GM10847 (cell line): ENCODE results near the gene CCKAR.

Experiments
- POLR2A ChIP-seq: IDR thresholded peaks from 2 replicates; pipeline ENCODE4 v1.6.1; 2011; ENCODE audit not compliant: insufficient read length; ENCODE audit errors: extremely low read depth

Gene CCKAR

DNA sequence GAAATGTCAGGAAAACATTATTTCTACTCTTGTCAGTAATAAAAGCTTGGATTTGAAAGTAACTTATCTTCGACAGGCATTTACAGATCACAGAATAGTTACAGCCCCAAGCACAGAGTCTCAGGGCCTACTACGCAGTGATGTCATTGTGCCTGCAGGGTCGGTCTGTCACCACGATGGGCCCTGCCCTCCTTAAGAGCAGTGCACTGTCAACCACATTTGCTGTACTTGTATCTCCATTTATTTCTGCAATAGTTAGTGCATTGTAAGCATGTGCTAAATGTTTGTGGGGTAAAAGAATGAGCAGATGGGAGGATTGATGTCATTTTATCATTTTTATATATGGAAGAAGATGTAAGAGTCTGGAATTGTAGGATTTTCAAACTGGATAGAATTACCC, 13.6 kb upstream of the CCKAR start:
- TF ChIP-seq POLR2A = no peak

- TF ChIP-seq POLR2A = no peak
Measured at GRCh38 chr4:26503427-26503826, 13.1 kb upstream of the CCKAR start.

GRCh38 chr4:26496207-26496783, 6.0 kb upstream of the CCKAR start:
- no peak for TF ChIP-seq POLR2A

DNA sequence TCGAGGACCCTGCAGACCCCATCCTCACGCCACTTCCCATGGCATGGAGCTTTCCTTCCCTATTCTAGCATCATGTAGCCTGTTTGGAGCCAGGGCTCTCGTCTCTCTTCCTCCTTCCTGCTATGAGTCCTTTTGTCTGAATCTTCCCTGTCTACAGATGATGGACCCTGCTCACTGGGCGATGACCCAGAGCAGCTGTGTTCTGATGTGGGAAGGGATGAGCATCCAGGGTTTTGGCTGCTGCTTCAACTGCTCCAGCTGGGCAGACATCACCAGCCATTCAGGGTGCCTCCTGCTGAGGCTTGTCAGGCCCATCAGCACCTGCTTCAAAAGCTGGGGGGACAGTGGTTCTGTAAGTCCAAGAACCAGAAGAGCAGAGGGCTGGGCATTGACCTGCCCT, 3.2 kb upstream of the CCKAR start:
- no peak for TF ChIP-seq POLR2A

DNA sequence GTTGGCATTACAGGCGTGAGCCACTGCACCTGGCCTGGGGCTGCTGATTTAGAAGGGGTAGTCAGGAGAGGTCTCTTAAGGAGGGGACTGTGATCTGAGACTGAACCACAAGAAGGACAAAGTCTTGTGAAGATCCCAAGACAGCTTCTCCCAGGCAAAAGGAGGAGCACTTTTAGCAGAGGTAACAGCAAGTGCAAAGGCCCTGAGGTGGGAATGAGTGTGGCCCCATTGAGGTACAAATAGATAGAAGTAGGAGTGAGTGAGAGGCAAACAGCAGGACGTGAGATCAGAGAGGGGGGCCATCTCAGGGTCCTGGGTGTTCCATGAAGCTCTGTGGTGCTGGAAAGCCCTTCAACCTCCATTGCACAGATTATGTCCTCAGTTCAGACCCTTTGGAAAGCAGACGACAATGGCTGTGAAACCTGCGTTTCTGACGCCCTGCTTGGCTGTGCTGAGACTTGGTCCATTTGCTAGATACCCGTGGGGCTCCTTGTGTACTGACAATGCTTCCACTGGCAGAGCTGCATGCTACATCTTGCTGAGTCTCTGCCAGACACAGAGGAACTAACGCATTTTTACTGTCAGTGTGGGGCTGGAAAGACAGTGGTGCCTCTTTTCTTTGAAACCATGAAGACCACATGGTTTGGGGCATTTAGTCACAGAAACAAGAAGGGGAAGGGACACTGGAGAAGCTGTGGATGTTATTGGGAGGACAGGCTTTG, 1.3 kb upstream of the CCKAR start:
- no peak for TF ChIP-seq POLR2A

DNA sequence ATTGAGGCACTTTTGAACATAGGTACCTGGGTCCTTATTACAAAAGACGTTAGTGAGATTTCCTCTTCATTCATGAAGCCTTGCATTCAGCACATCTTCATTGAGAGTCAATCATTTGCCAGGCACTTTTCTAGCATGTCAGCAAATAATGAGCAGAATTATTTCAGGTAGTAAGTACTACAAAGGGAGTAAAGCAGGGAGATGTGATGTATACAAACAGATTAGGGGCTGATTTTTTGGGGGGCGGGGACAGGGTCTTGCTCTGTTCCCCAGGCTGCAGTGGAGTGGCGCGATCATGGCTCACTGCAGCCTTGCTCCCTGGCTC, 638 bp upstream of the CCKAR start:
- no peak for TF ChIP-seq POLR2A

- TF ChIP-seq POLR2A = no peak
Measured at GRCh38 chr4:26489101-26489985, 941 bp downstream of the CCKAR start.

DNA sequence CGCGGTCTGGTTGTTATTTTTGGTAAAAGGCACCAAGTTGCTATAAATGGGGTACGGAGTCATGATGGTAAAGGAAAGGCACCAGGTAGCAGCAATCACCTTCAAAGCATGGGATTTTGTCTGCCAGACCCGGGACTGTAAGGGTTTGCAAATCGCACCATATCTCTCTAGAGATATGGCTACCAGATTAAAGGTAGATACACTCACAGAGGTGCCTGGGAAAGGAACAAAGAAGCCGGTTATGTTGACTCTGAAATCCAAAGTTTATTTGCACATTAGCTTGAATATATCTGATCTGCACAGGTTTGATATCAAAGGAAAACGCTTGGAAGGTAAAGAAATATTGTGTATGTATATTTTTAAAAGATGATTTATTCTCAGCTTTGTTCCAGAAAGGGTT, 4.6 kb downstream of the CCKAR start:
- TF ChIP-seq POLR2A = no peak

DNA sequence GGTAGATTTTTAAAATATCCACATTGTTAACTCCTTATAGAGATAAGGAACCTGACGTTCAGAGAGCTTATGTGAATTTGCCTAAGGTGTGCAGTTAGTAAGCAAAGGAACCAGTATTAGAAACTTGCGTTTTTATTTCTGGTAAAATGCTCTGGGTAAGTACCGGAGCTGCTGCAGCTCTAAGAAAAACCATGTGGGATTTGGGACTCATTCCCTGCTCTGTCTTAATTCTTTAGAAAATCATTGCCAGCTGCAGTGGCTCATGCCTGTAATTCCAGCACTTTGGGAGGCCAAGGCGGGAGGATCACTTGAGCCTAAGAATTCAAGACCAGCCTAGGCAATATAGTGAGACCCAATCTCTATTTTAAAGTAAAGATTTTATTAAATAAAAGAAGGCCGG, 5.8 kb downstream of the CCKAR start:
- no peak for TF ChIP-seq POLR2A

DNA sequence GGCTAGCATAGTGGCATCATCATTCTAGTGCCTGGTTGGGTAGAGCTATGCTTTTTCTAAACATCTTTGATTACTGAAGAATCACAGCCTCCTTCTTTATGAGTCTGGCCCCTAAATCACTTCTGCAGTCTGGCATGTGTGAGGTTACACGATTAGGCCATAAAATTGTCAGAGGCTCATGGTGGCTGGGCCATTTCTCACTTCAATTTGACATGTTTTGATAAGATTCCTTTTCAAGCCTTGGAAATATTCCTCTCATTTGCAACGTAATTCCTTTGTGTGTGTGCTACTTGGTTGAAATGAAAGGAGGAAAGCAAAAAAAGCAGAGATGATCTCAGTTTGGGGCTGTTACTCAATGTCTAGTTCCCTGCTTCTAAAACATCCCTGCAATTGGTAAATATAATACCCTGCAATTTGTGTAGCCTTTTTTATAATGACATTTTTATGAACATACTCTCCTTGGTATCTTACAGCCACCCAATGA, 6.2 kb downstream of the CCKAR start:
- TF ChIP-seq POLR2A = no peak

- TF ChIP-seq POLR2A = no peak
Measured at GRCh38 chr4:26482508-26483462, 7.5 kb downstream of the CCKAR start.

GRCh38 chr4:26478330-26478729, 12.0 kb downstream of the CCKAR start:
- no peak for TF ChIP-seq POLR2A

DNA sequence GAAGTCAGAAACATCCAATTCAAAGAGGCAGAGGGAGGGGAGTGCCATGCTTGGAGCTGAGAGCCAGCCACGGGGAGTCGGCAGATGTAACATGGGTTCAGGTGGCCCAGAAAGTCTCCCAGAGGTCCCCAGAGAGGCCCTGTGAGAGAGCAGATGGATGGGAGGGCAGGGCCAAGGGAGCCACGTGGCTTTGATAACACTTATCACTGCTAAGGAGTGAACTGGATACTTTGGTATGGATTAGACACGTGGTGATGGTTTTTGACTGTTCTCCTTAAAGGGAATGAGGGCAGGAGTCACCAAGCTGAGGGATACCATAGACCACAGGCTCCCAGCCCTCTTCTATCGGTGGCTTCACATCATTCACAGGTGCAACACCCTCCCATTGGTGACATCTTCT, 13.7 kb downstream of the CCKAR start:
- no peak for TF ChIP-seq POLR2A

DNA sequence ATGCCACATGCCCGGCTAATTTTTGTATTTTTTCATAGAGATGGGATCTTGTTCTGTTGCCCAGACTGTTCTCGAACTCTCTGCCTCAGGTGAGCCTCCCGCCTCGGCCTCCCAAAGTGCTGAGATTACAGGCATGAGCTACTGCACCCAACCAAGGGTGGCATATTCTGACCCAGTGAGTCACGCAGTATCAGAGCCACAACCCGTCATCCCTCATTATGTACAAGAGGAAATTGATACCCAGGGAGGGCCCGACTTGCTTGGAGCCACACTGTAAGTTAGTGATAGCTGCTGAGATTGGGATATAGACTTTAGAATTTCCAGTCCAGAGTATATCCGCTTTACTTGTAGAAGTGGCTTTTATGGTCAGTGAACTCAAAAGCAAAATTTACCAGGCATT, 14.6 kb downstream of the CCKAR start:
- no peak for TF ChIP-seq POLR2A

GRCh38 chr4:26474551-26474950, 15.7 kb downstream of the CCKAR start:
- TF ChIP-seq POLR2A = no peak
